ENCODE data around the gene USP33.
"Not testable (repeated sequence)": the region's sequence is repeated elsewhere in the genome, so short reads cannot be mapped to it uniquely, and the experiment has no call there.

USP33 gene

DNA sequence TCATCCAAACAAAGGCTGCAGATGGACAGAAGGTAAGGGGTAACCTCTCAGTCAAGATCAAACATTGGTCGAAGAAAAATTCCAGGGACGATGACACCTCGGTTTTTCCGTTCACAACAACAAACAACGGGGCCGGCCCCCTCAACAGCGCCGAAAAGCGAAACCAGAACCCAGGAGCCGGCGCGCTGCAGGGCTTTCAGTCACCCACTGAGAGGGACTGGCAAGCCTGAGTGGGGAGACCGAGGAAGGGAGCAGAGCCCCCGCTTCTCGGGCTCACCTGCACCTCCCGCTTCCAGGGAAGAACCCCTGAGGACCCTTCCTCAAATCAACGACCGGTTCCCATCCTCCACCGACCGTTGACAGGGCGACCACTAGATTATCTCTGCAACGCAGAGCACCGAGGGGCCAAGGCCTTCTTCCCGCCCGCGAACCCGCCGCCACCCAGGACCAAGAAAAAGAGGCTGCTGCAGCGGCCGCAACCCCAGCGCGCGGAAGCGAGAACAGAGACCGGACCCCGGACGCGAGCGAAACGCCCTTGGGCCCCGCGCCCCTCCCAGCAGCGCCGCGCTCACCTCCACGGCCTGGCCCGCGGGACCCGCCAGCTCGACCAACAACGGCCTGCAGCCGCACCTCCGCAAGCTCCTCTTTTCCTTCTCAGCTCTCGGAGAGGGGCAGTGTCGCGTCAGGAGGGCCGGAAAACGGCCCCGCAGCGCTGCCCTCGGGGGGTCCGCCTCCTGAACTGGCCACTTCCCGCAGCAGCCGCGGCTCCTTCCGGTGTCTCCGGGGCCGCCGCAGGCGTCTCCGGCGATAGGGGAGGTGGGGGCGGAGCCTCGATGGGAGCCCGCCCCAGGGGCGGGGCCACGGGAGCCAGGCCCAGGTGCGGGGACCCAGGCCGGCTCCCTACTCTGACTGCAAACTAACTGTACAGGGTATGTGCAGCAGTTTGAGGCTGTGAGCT, at the start of gene USP33:
Gene USP33, minus strand, starts transcription at position 782 of the 958 bp plus-strand sequence. CDS start 18,155 bp downstream, outside the sequence.
- DNase-seq (ENCODE audit: low spot score): peak; percentile 89
- no peaks in the 10 kb centered on the region for H3K9me3 Mint-ChIP-seq
- H3K4me1 Mint-ChIP-seq (ENCODE audit: low read depth): peaks cover 28% of the 10 kb centered on the region
- peak within 1 kb of the TSS; percentile 95 for H3K27ac Mint-ChIP-seq
- H3K36me3 Mint-ChIP-seq (ENCODE audit: low read depth): peaks cover 2% of the 10 kb centered on the region
- H3K4me3 Mint-ChIP-seq: peak within 1 kb of the TSS; percentile 91
- peaks cover 5% of the 10 kb centered on the region for H3K27me3 Mint-ChIP-seq (ENCODE audit: low read depth)

DNA sequence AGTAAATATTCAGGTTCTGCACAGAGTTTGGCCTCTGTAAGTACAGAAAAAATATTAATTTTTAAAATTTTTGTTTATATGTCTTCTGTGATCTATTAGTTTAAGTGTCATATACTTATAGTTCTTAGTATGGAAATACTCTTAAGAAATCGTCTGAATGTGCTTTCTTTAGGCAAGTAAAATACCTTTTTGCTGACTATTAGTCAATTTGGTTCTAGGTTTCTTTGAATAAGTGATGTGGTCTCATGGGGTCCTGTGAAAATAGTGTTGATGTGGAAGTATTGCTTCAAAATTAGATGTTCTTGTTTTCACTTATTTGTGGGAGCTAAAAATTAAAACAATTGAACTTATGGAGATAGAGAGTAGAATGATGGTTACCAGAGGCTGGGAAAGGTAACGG, 43.7 kb upstream of the USP33 start:
- no peak for DNase-seq (ENCODE audit: low spot score)
- Mint-ChIP-seq H3K4me3 (no peak overlapping the region), H3K36me3 (ENCODE audit: low read depth) (peaks cover 20% of the 10 kb centered on the region), H3K27me3 (ENCODE audit: low read depth) (no peaks in the 10 kb centered on the region), H3K27ac (peak overlapping the region; percentile 0), H3K9me3 (no peaks in the 10 kb centered on the region), H3K4me1 (ENCODE audit: low read depth) (no peaks in the 10 kb centered on the region)

GRCh38 chr1:77802026-77802425, 42.4 kb upstream of the USP33 start:
- Mint-ChIP-seq H3K4me3 (no peak overlapping the region), H3K9me3 (no peaks in the 10 kb centered on the region), H3K27me3 (ENCODE audit: low read depth) (no peaks in the 10 kb centered on the region), H3K36me3 (ENCODE audit: low read depth) (peaks cover 22% of the 10 kb centered on the region), H3K4me1 (ENCODE audit: low read depth) (no peaks in the 10 kb centered on the region), H3K27ac (no peak overlapping the region)
- no peak for DNase-seq (ENCODE audit: low spot score)

GRCh38 chr1:77797991-77798390, 38.3 kb upstream of the USP33 start:
- no peaks in the 10 kb centered on the region for H3K27me3 Mint-ChIP-seq (ENCODE audit: low read depth)
- H3K9me3 Mint-ChIP-seq: no peaks in the 10 kb centered on the region
- no peak overlapping the region for H3K4me3 Mint-ChIP-seq
- no peak for DNase-seq (ENCODE audit: low spot score)
- H3K27ac Mint-ChIP-seq: no peak overlapping the region
- H3K36me3 Mint-ChIP-seq (ENCODE audit: low read depth): peaks cover 12% of the 10 kb centered on the region
- H3K4me1 Mint-ChIP-seq (ENCODE audit: low read depth): no peaks in the 10 kb centered on the region

GRCh38 chr1:77796695-77797405, 37.2 kb upstream of the USP33 start:
- Mint-ChIP-seq H3K36me3 (ENCODE audit: low read depth) (peaks cover 8% of the 10 kb centered on the region), H3K27me3 (ENCODE audit: low read depth) (no peaks in the 10 kb centered on the region), H3K9me3 (no peaks in the 10 kb centered on the region), H3K4me1 (ENCODE audit: low read depth) (no peaks in the 10 kb centered on the region), H3K4me3 (no peak overlapping the region), H3K27ac (no peak overlapping the region)
- no peak for DNase-seq (ENCODE audit: low spot score)

GRCh38 chr1:77794550-77794949, 34.9 kb upstream of the USP33 start:
- no peaks in the 10 kb centered on the region for H3K9me3 Mint-ChIP-seq
- peaks cover 11% of the 10 kb centered on the region for H3K36me3 Mint-ChIP-seq (ENCODE audit: low read depth)
- DNase-seq (ENCODE audit: low spot score): no peak
- no peak overlapping the region for H3K27ac Mint-ChIP-seq
- H3K4me3 Mint-ChIP-seq: no peak overlapping the region
- H3K4me1 Mint-ChIP-seq (ENCODE audit: low read depth): no peaks in the 10 kb centered on the region
- no peaks in the 10 kb centered on the region for H3K27me3 Mint-ChIP-seq (ENCODE audit: low read depth)

DNA sequence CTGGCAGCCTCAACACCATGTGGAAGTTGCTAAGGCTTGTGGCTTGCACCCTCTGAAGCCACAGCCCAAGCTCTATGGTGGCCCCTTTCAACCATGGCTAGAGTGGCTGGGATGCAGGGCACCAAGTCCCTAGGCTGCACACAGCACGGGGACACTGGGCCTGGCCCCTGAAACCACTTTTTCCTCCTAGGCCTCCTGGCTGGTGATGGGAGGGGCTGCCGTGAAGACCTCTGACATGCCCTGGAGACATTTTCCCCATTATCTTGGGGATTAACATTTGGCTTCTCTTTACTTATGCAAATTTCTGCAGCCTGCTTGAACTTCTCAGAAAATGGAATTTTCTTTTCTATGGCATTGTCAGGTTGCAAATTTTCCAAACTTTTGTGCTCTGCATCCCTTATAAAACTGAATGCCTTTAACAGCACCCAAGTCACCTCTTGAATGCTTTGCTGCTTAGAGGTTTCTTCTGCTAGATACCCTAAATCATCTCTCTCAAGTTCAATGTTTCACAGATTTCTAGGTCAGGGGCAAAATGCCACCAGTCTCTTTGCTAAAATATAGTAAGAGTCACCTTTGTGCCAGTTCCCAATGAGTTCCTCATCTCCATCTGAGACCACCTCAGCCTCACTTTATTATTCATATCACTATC, 26.6 kb upstream of the USP33 start:
- not testable (repeated sequence) for H3K27me3 Mint-ChIP-seq (ENCODE audit: low read depth); H3K4me1 Mint-ChIP-seq (ENCODE audit: low read depth); H3K27ac Mint-ChIP-seq; H3K4me3 Mint-ChIP-seq; DNase-seq (ENCODE audit: low spot score)
- H3K9me3 Mint-ChIP-seq: peaks cover 15% of the 10 kb centered on the region
- H3K36me3 Mint-ChIP-seq (ENCODE audit: low read depth): peaks cover 56% of the 10 kb centered on the region

- Mint-ChIP-seq H3K4me1 (ENCODE audit: low read depth) (peaks cover 25% of the 10 kb centered on the region), H3K4me3 (no peak overlapping the region), H3K27me3 (ENCODE audit: low read depth) (no peaks in the 10 kb centered on the region)
Measured at GRCh38 chr1:77783141-77783540, 23.5 kb upstream of the USP33 start.

GRCh38 chr1:77781683-77782082, 22.0 kb upstream of the USP33 start:
- H3K27ac Mint-ChIP-seq: no peak overlapping the region
- peaks cover 25% of the 10 kb centered on the region for H3K4me1 Mint-ChIP-seq (ENCODE audit: low read depth)
- no peak for DNase-seq (ENCODE audit: low spot score)
- peaks cover 38% of the 10 kb centered on the region for H3K36me3 Mint-ChIP-seq (ENCODE audit: low read depth)
- H3K27me3 Mint-ChIP-seq (ENCODE audit: low read depth): peaks cover 3% of the 10 kb centered on the region
- peaks cover 9% of the 10 kb centered on the region for H3K9me3 Mint-ChIP-seq
- H3K4me3 Mint-ChIP-seq: peak overlapping the region; percentile 98

More at GRCh38 chr1:77783141-77783540, 23.5 kb upstream of the USP33 start:
- Mint-ChIP-seq H3K27ac (no peak overlapping the region), H3K36me3 (ENCODE audit: low read depth) (peaks cover 46% of the 10 kb centered on the region), H3K9me3 (peaks cover 15% of the 10 kb centered on the region)
- DNase-seq (ENCODE audit: low spot score): no peak

- peaks cover 3% of the 10 kb centered on the region for H3K27me3 Mint-ChIP-seq (ENCODE audit: low read depth)
- H3K27ac Mint-ChIP-seq: peak within 1 kb of the TSS; percentile 87
- peaks cover 4% of the 10 kb centered on the region for H3K9me3 Mint-ChIP-seq
Measured at GRCh38 chr1:77779529-77780281, 20.1 kb upstream of the USP33 start, which contains the start of gene MIGA1. Gene MIGA1, plus strand, starts transcription at chr1:77779649. Its CDS starts 3,604 bp downstream, at chr1:77783253.

GRCh38 chr1:77776007-77776700, 16.5 kb upstream of the USP33 start:
- DNase-seq (ENCODE audit: low spot score): no peak
- Mint-ChIP-seq H3K9me3 (no peaks in the 10 kb centered on the region), H3K4me3 (no peak overlapping the region), H3K4me1 (ENCODE audit: low read depth) (peaks cover 21% of the 10 kb centered on the region), H3K36me3 (ENCODE audit: low read depth) (peaks cover 3% of the 10 kb centered on the region), H3K27me3 (ENCODE audit: low read depth) (peaks cover 3% of the 10 kb centered on the region), H3K27ac (no peak overlapping the region)

More at GRCh38 chr1:77779529-77780281, 20.1 kb upstream of the USP33 start, which contains the start of gene MIGA1:
- peaks cover 30% of the 10 kb centered on the region for H3K4me1 Mint-ChIP-seq (ENCODE audit: low read depth)
- peaks cover 19% of the 10 kb centered on the region for H3K36me3 Mint-ChIP-seq (ENCODE audit: low read depth)
- peak within 1 kb of the TSS; percentile 98 for H3K4me3 Mint-ChIP-seq
- DNase-seq (ENCODE audit: low spot score): peak; percentile 79

DNA sequence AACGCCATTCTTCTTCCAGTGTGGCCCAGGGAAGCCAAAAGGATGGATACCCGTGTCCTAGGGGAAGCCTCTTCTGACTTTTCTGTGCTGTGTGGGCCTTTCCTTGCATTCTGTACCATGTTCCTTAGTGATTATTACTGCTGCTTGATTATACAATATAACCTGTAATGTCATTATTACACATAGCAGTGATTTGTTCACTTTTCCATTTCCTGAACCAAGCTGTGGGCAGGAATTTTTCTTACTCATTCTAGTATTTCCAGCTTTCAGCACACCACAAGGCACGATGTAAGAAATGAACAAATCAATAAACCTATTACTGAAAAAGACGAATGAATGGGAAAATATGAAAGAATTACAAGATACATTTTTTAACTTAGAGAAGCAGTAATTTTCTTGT, 8.4 kb upstream of the USP33 start:
- no peak for DNase-seq (ENCODE audit: low spot score)
- Mint-ChIP-seq H3K4me3 (no peak overlapping the region), H3K4me1 (ENCODE audit: low read depth) (no peaks in the 10 kb centered on the region), H3K9me3 (no peaks in the 10 kb centered on the region), H3K27ac (no peak overlapping the region), H3K27me3 (ENCODE audit: low read depth) (peaks cover 5% of the 10 kb centered on the region), H3K36me3 (ENCODE audit: low read depth) (no peaks in the 10 kb centered on the region)

DNA sequence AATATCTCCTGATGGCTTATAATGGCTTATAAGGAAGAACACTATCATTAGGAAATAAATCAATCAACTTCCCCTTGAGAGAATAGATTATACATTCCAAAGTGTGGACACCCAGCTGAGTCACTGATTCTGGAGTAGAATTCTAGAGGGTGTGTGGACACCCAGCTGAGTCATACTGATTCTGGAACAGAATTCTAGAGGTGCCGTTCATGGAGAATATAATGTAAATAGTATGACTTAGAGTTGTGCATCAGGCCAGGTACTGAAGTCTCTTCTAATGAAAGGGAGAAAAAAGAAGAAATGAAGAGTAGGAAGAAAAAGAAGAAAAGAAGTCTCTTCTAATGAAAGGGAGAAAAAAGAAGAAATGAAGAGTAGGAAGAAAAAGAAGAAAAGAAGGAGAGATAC, 2.4 kb upstream of the USP33 start:
- Mint-ChIP-seq H3K4me3 (no peak overlapping the region), H3K9me3 (no peaks in the 10 kb centered on the region), H3K27ac (no peak overlapping the region), H3K36me3 (ENCODE audit: low read depth) (peaks cover 2% of the 10 kb centered on the region), H3K4me1 (ENCODE audit: low read depth) (peaks cover 16% of the 10 kb centered on the region), H3K27me3 (ENCODE audit: low read depth) (peaks cover 5% of the 10 kb centered on the region)
- no peak for DNase-seq (ENCODE audit: low spot score)
